SK-N-SH (cell line): ENCODE measurements around the gene UBE2Q1.

ENCODE experiments used
- EP300 ChIP-seq, 2 experiments: IDR thresholded peaks; 2 replicates each; pipeline versions ENCODE4 v1.4.0 to v1.6.1; 2012; ENCODE audit warnings: borderline replicate concordance in 1 of 2, low read depth in 1 of 2, low read length in 1 of 2
- FOXM1 ChIP-seq: IDR thresholded peaks from 2 replicates; pipeline ENCODE4 v1.4.0; 2012; ENCODE audit warnings: low read depth, mild to moderate bottlenecking
- TAF1 ChIP-seq: IDR thresholded peaks from 2 replicates; pipeline ENCODE4 v1.6.1; 2012; ENCODE audit warnings: low read depth, mild to moderate bottlenecking, low read length, moderate library complexity, borderline replicate concordance
- TF ChIP-seq, protein P1 (sequence below): fragments of 200-600 bp; sonication (generic); IDR thresholded peaks from 2 replicates; pipeline ENCODE4 v1.6.1; 2017; ENCODE audit warnings: antibody characterized with exemption, mild to moderate bottlenecking, moderate library complexity
- TF ChIP-seq, protein P2 (sequence below): fragments of 150-350 bp; IDR thresholded peaks from 2 replicates; pipeline ENCODE4 v1.6.1; 2017; ENCODE audit warnings: antibody characterized with exemption, low read length, low read depth, borderline replicate concordance

DNA sequence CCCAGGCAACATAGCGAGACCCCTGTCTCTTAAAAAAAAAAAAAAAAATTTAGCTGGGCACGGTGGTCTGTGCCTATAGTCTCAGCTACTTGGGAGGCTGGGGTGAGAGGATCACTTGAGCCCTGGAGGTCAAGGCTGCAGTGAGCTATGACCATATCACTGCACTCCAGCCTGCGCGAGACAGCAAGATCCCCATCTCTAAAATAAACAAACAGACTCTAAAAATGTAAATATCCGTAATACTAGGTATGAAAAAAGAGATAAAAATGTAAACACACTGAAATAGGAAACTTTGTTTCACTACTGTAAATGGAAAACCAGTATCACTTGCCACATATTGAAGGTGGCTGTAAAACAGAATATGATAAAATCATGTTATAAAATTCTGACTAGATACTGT lies 32.3 kb upstream of the UBE2Q1 start:
- TF ChIP-seq, protein P1, sequence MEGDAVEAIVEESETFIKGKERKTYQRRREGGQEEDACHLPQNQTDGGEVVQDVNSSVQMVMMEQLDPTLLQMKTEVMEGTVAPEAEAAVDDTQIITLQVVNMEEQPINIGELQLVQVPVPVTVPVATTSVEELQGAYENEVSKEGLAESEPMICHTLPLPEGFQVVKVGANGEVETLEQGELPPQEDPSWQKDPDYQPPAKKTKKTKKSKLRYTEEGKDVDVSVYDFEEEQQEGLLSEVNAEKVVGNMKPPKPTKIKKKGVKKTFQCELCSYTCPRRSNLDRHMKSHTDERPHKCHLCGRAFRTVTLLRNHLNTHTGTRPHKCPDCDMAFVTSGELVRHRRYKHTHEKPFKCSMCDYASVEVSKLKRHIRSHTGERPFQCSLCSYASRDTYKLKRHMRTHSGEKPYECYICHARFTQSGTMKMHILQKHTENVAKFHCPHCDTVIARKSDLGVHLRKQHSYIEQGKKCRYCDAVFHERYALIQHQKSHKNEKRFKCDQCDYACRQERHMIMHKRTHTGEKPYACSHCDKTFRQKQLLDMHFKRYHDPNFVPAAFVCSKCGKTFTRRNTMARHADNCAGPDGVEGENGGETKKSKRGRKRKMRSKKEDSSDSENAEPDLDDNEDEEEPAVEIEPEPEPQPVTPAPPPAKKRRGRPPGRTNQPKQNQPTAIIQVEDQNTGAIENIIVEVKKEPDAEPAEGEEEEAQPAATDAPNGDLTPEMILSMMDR, result no peak
- no peak for TF ChIP-seq EP300 (IDR thresholded peaks at IDR 0.05; ENCODE audit: borderline replicate concordance in 1 of 2, low read depth in 1 of 2, low read length in 1 of 2)
- no peak for TF ChIP-seq FOXM1
- TF ChIP-seq, protein P2, sequence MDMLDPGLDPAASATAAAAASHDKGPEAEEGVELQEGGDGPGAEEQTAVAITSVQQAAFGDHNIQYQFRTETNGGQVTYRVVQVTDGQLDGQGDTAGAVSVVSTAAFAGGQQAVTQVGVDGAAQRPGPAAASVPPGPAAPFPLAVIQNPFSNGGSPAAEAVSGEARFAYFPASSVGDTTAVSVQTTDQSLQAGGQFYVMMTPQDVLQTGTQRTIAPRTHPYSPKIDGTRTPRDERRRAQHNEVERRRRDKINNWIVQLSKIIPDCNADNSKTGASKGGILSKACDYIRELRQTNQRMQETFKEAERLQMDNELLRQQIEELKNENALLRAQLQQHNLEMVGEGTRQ, result no peak
- no peak for TF ChIP-seq TAF1
